22Rv1 (cell line): Measurements from ENCODE around the gene HUS1.

ENCODE experiments used
- H3K27ac ChIP-seq: fragments of 450-650 bp; 2 replicates; pipeline ENCODE4 v1.5.1; 2017
- CTCF ChIP-seq: fragments of 450-650 bp; IDR thresholded peaks from 2 replicates; pipeline ENCODE4 v1.5.1; 2017; ENCODE audit warnings: mild to moderate bottlenecking
- ZFX ChIP-seq: fragments of 450-650 bp; IDR thresholded peaks from 2 replicates; pipeline ENCODE4 v1.6.1; 2017; ENCODE audit warnings: antibody characterized with exemption, borderline replicate concordance

Gene HUS1

DNA sequence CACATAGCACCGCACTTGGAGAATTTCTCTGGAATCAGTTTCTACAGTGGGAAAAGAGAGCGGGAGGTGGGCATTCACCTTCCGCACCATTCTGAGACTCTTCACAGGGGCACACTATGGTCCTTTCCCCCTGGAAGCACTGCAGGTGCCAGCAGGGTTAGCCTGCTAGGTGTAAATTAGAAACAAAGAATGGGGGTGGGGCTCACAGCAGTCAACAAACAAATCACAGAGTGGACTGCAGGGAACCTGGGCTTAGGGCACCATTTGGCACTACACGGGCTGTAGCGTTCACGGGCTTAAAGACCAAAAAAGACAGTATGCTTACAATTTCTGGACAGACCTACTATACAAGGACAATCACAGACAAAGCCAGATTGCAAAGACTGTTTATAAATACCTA, 23.2 kb downstream of the HUS1 start:
- no peak overlapping the region for H3K27ac ChIP-seq
- TF ChIP-seq CTCF = no peak
- TF ChIP-seq ZFX = no peak

- no peak overlapping the region for H3K27ac ChIP-seq
- TF ChIP-seq CTCF = no peak
- no peak for TF ChIP-seq ZFX
Observed at GRCh38 chr7:47954231-47954911, 25.0 kb downstream of the HUS1 start.

- H3K27ac ChIP-seq = no peak overlapping the region
- TF ChIP-seq CTCF = no peak
- TF ChIP-seq ZFX = no peak
Observed at GRCh38 chr7:47953822-47954221, 25.6 kb downstream of the HUS1 start.

- TF ChIP-seq CTCF = no peak
- no peak for TF ChIP-seq ZFX
- no peak overlapping the region for H3K27ac ChIP-seq
Observed at GRCh38 chr7:47952224-47952623, 27.2 kb downstream of the HUS1 start.

- H3K27ac ChIP-seq = peak overlapping the region; percentile 40
- no peak for TF ChIP-seq ZFX
- TF ChIP-seq CTCF = no peak
Observed at GRCh38 chr7:47951374-47951773, 28.0 kb downstream of the HUS1 start.

- TF ChIP-seq ZFX (no peak), CTCF (no peak)
- H3K27ac ChIP-seq = no peak overlapping the region
Observed at GRCh38 chr7:47950714-47951113, 28.7 kb downstream of the HUS1 start.

DNA sequence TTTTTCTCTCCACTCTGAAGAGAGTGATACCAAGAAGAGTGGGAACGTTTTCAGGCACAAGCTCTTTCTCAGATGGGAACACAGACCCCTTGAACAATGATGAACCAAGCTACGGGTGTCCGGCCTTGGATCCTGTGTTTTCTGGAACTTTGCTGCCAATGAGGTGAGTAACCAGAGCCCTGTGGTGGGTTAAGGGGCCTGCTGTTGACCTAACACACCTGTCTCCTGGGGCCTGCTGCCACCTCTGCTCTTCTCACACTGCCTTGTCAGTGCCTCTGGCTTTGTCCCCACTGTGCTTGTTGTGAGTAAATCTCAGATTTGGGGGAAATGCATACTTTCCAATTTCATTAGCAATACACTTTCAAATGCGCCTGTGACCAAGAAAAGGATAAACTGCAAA, 29.7 kb downstream of the HUS1 start:
- TF ChIP-seq CTCF (no peak), ZFX (no peak)
- no peak overlapping the region for H3K27ac ChIP-seq
